ENCODE results near the gene TNIK.

DNA sequence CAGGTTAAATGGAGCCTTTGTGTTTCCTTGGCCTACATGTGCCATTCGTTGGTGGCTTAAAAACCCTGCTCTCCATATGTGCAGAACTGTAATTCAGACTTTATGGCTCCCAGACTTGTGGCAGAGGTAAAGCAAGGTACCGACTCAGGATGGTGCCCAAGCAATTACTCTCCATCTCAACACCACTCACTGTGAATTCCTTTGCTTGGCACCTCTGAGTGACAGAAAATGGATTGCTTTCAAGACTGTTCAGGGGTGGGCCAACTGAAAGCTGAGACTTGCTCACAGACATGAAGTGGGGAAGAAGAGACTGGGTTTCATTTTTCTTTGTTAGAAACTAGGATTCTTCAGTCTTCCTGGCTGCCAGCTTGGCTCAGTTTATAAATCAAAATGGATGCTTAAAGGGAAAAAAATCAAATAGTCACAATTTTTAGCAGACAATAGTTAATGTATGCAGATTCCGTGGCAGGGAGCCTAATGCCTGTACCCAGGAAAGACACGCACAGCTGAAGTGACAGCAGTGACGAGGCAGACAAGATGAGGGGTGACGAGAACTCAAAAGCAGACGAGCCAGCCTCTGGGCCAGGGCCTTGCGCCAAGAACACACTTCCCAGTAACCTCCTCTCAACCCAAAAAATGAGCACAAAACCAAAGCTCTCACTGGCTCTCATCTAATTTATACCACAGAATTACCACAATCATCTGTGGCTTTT is 225.8 kb downstream of the TNIK start:
- TF ChIP-seq HNF4A (CRISPR knock-in tag; IDR thresholded peaks at IDR 0.05) (no peak), ZNF263 (CRISPR knock-in tag; IDR thresholded peaks at IDR 0.05) (no peak), POLR2A (IDR thresholded peaks at IDR 0.05; ENCODE audit: insufficient read depth in 1 of 2, low read depth in 2 of 2, low read length in 2 of 2) (no peak), RAD21 (CRISPR knock-in tag; IDR thresholded peaks at IDR 0.05) (no peak)

Data from HepG2 (cell line).